Nephron progenitor cell (in vitro differentiated cells): Measurements from ENCODE around the gene ITPR1.

ENCODE experiments used
- DNase-seq: peaks from one replicate; pipeline ENCODE4 v3.0.0; 2021
- H3K27ac Mint-ChIP-seq: 2 replicates; pipeline ENCODE4 v1.8.0; 2021; ENCODE audit warnings: mild to moderate bottlenecking, moderate library complexity, mixed read lengths
- H3K27me3 Mint-ChIP-seq: 2 replicates; pipeline ENCODE4 v1.8.0; 2021; ENCODE audit warnings: mild to moderate bottlenecking, low read depth, mixed read lengths; ENCODE audit not compliant: poor library complexity
- H3K36me3 Mint-ChIP-seq: 2 replicates; pipeline ENCODE4 v1.8.0; 2021; ENCODE audit warnings: low read depth, mixed read lengths
- H3K4me1 Mint-ChIP-seq: 2 replicates; pipeline ENCODE4 v1.8.0; 2021; ENCODE audit warnings: mixed read lengths
- H3K4me3 Mint-ChIP-seq: 2 replicates; pipeline ENCODE4 v1.8.0; 2021; ENCODE audit warnings: mild to moderate bottlenecking, moderate library complexity, mixed read lengths
- H3K9me3 Mint-ChIP-seq: 2 replicates; pipeline ENCODE4 v1.8.0; 2021; ENCODE audit warnings: mild to moderate bottlenecking, moderate library complexity, mixed read lengths
- CTCF ChIP-seq: fragments of 200-600 bp; sonication (generic); IDR thresholded peaks from 2 replicates; pipeline ENCODE4 v1.5.0; 2021; ENCODE audit warnings: antibody characterized with exemption

ITPR1 gene

GRCh38 chr3:4698125-4698821 is 205.1 kb downstream of the ITPR1 start:
- Mint-ChIP-seq H3K9me3 (no peaks in the 10 kb centered on the region), H3K27ac (no peak overlapping the region), H3K4me3 (no peak overlapping the region), H3K4me1 (no peaks in the 10 kb centered on the region), H3K27me3 (no peaks in the 10 kb centered on the region), H3K36me3 (peaks cover 88% of the 10 kb centered on the region)
- DNase-seq, result no peak
- no peak for TF ChIP-seq CTCF

GRCh38 chr3:4703054-4703480 is 209.9 kb downstream of the ITPR1 start:
- Mint-ChIP-seq H3K27ac (peak overlapping the region; percentile 4), H3K9me3 (no peaks in the 10 kb centered on the region), H3K27me3 (no peaks in the 10 kb centered on the region), H3K36me3 (peaks cover 84% of the 10 kb centered on the region), H3K4me3 (no peak overlapping the region), H3K4me1 (no peaks in the 10 kb centered on the region)
- DNase-seq, result no peak
- TF ChIP-seq CTCF, result no peak

- H3K4me3 Mint-ChIP-seq, result no peak overlapping the region
- H3K36me3 Mint-ChIP-seq, result peaks cover 70% of the 10 kb centered on the region
- no peaks in the 10 kb centered on the region for H3K27me3 Mint-ChIP-seq
- no peaks in the 10 kb centered on the region for H3K4me1 Mint-ChIP-seq
- H3K9me3 Mint-ChIP-seq, result no peaks in the 10 kb centered on the region
- no peak for DNase-seq
- no peak for TF ChIP-seq CTCF
- no peak overlapping the region for H3K27ac Mint-ChIP-seq
Measured at GRCh38 chr3:4704552-4704951, 211.4 kb downstream of the ITPR1 start.

DNA sequence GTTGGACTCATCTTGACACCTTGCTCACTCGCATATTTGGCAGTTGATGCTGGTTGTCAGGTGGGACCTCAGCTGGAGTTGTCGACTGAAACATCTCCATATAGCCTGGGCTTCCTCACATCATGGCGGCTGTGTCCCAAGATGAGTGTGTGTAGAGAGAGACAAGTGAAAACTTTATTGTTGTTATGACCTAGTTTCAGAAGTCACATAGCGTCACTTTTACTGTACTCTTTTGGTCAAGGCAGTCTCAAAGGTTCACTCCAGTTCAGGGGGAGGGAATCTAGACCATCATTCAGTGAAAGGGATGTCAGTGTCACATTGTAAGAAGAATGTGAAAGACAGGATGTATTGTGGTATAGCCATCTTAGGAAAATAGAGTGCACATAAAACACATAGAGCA is 214.2 kb downstream of the ITPR1 start:
- Mint-ChIP-seq H3K4me3 (no peak overlapping the region), H3K27ac (no peak overlapping the region), H3K9me3 (no peaks in the 10 kb centered on the region), H3K27me3 (no peaks in the 10 kb centered on the region), H3K36me3 (peaks cover 58% of the 10 kb centered on the region), H3K4me1 (no peaks in the 10 kb centered on the region)
- no peak for TF ChIP-seq CTCF
- DNase-seq, result no peak

DNA sequence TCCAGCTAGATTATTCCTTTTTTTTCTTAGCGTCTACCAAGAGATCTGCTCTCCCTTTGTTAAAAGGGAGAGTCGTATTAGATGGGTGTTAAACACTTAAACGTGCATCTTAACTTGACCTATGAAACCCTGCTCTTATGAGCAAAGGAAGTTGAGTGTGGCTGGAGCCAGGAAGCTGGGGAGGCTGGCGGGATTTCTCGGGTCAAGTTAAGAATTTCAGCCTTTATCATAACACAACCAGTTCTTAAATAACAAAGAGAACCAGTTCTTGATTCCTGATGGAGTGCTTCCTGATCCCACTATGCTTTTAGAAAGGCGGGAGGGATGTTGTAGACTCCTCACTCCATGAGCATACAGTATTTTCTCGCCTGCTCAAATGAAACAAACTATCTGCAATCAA is 215.1 kb downstream of the ITPR1 start:
- no peak for DNase-seq
- H3K4me1 Mint-ChIP-seq, result no peaks in the 10 kb centered on the region
- peaks cover 59% of the 10 kb centered on the region for H3K36me3 Mint-ChIP-seq
- no peak for TF ChIP-seq CTCF
- peak overlapping the region; percentile 92 for H3K27ac Mint-ChIP-seq
- H3K4me3 Mint-ChIP-seq, result no peak overlapping the region
- no peaks in the 10 kb centered on the region for H3K9me3 Mint-ChIP-seq
- H3K27me3 Mint-ChIP-seq, result no peaks in the 10 kb centered on the region

DNA sequence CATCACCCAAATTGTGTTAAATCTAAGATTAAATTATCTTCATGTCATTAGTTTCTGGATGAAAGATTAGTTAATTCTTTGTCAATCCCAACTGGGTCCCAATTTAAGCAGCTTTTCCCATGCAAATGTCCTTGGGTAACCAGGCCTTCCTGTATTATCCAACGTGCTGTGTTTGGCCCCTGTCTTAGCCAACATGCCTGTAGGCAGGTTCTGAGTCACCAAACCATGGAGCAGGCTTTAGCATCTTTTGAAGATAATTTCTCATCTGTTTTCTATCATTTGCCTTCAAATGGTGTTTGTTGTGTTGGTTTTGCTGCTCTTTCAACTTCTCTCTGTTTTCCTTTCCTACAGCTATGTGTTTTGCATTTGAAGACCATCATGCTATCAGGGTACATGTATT is 216.2 kb downstream of the ITPR1 start:
- Mint-ChIP-seq H3K27ac (no peak overlapping the region), H3K27me3 (no peaks in the 10 kb centered on the region), H3K9me3 (no peaks in the 10 kb centered on the region), H3K4me3 (no peak overlapping the region), H3K36me3 (peaks cover 61% of the 10 kb centered on the region), H3K4me1 (no peaks in the 10 kb centered on the region)
- no peak for DNase-seq
- no peak for TF ChIP-seq CTCF
